Ishikawa (cell line): ENCODE measurements around the gene CEP41.

Source experiments
- CEBPB ChIP-seq: IDR thresholded peaks from 2 replicates; pipeline ENCODE4 v1.6.1; 2012
- EP300 ChIP-seq: IDR thresholded peaks from 2 replicates; pipeline ENCODE4 v1.6.1; 2012; ENCODE audit warnings: borderline replicate concordance
- FOXM1 ChIP-seq: IDR thresholded peaks from 2 replicates; pipeline ENCODE4 v1.6.1; 2012; ENCODE audit warnings: low read depth, borderline replicate concordance
- TCF12 ChIP-seq: IDR thresholded peaks from 2 replicates; pipeline ENCODE4 v1.6.1; 2012; ENCODE audit warnings: low read depth
- ZBTB7A ChIP-seq: IDR thresholded peaks from 2 replicates; pipeline ENCODE4 v1.6.1; 2012; ENCODE audit warnings: low read depth
- TF ChIP-seq, protein P1 (sequence below): IDR thresholded peaks from 2 replicates; pipeline ENCODE4 v1.6.1; 2012

DNA sequence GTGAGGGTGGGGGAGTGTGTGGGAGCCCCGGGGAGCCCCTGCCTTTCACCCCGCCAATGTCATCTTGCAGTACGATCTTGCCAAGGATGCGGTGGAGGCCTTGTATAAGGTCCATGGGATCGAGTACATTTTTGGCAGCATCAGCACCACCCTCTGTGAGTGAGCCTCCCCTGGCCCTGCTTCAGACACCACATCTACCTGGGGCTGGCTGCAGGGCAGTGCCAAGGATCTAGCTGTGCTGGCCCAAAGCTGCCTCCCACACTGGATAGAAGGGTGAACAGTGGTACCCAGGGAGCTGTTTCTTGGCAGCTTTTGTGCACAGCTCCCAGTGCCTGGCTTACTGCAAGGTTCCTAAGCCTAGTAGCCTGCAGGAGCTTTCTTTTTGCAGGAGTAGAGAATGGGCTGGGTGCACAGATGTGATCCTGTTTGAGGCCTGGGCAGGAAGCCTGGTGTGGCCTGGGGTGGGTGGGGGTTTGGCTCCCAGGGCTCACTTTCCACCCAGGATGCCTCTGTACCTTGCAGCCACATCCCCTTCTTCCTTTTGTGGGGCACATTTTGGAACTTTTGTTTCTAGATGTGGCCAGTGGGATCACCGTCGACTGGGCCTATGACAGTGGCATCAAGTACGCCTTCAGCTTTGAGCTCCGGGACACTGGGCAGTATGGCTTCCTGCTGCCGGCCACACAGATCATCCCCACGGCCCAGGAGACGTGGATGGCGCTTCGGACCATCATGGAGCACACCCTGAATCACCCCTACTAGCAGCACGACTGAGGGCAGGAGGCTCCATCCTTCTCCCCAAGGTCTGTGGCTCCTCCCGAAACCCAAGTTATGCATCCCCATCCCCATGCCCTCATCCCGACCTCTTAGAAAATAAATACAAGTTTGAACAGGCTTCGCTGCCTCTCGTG, 72.7 kb downstream of the CEP41 start:
- TF ChIP-seq, protein P1, sequence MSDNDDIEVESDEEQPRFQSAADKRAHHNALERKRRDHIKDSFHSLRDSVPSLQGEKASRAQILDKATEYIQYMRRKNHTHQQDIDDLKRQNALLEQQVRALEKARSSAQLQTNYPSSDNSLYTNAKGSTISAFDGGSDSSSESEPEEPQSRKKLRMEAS, result no peak
- no peak for TF ChIP-seq CEBPB
- no peak for TF ChIP-seq ZBTB7A
- TF ChIP-seq EP300, result no peak
- TF ChIP-seq TCF12, result no peak
- TF ChIP-seq FOXM1, result no peak
